Upper lobe of right lung (tissue), 1 donor: ENCODE results near the gene PLCB2. TPM values are rescaled to one million over a fixed set of nuclear protein-coding genes. Genes with fewer than 3 reads are reported as not detected.

ENCODE experiments used
- ATAC-seq: fragments of 200-7000 bp; cut with Tn5 transposase; one replicate; pipeline ENCODE4 v1.9.1; 2020; ENCODE audit warnings: mild to moderate bottlenecking, moderate library complexity
- DNase-seq: peaks from one replicate; pipeline ENCODE4 v3.0.0-alpha.2; 2020
- H3K27ac ChIP-seq: fragments of 200-600 bp; one replicate; pipeline ENCODE4 v1.8.0; 2022
- H3K27me3 ChIP-seq: fragments of 200-600 bp; one replicate; pipeline ENCODE4 v1.8.0; 2022; ENCODE audit warnings: mild to moderate bottlenecking
- H3K36me3 ChIP-seq: fragments of 200-600 bp; one replicate; pipeline ENCODE4 v1.8.0; 2022
- H3K4me1 ChIP-seq: fragments of 200-600 bp; one replicate; pipeline ENCODE4 v1.8.0; 2022
- H3K4me3 ChIP-seq: fragments of 200-600 bp; one replicate; pipeline ENCODE4 v1.8.0; 2022; ENCODE audit warnings: mild to moderate bottlenecking
- H3K9me3 ChIP-seq: fragments of 200-600 bp; one replicate; pipeline ENCODE4 v1.8.0; 2022
- CTCF ChIP-seq: fragments of 200-600 bp; IDR thresholded peaks from one replicate; pipeline ENCODE4 v1.8.0; 2022; ENCODE audit warnings: antibody characterized with exemption
- intact Hi-C: fragments of 100-400 bp; cut with DNase I; formaldehyde crosslinking; loops from one replicate; pipeline ENCODE4 v1.11.0; 2022
- total RNA-seq: library from RNA; stranded (reverse); fragmentation: NEBNext Ultra II Directional; extraction: Animal tissue kit (Norgen Biotek cat#: 25700); gene quantifications from one replicate; pipeline ENCODE4 v1.2.1, GENCODE V29; 2021
- donor health status: DM: no; HTN: yes; CAD: no; lungs with severe emphysema.

Gene PLCB2
- total RNA-seq, 1 donor from 2014 or later: 61.2 TPM

- H3K27ac ChIP-seq: peak overlapping the region; percentile 95
- intact Hi-C loops: no loop called here
- ATAC-seq (peak; percentile 30), DNase-seq (no peak)
- H3K36me3 ChIP-seq: peaks cover 16% of the 10 kb centered on the region
- peaks cover 87% of the 10 kb centered on the region for H3K4me1 ChIP-seq
- peak overlapping the region; percentile 60 for H3K4me3 ChIP-seq
- TF ChIP-seq CTCF: no peak
- no peaks in the 10 kb centered on the region for H3K9me3 ChIP-seq
- no peaks in the 10 kb centered on the region for H3K27me3 ChIP-seq
Measured at GRCh38 chr15:40338921-40339620, 31.3 kb upstream of the PLCB2 start.

GRCh38 chr15:40338041-40338657 is 30.4 kb upstream of the PLCB2 start:
- peak; percentile 52 for ATAC-seq
- Histone ChIP-seq H3K36me3 (peaks cover 16% of the 10 kb centered on the region), H3K4me1 (peaks cover 91% of the 10 kb centered on the region), H3K4me3 (no peak overlapping the region), H3K27me3 (no peaks in the 10 kb centered on the region), H3K9me3 (no peaks in the 10 kb centered on the region), H3K27ac (peak overlapping the region; percentile 95)
- peak; percentile 89 for DNase-seq
- TF ChIP-seq CTCF: peak; percentile 77
- intact Hi-C loops: no loop called here

GRCh38 chr15:40337597-40337996 is 29.9 kb upstream of the PLCB2 start:
- ATAC-seq: no peak
- no peak for TF ChIP-seq CTCF
- Histone ChIP-seq H3K27ac (peak overlapping the region; percentile 12), H3K9me3 (no peaks in the 10 kb centered on the region), H3K36me3 (peaks cover 16% of the 10 kb centered on the region), H3K4me1 (peaks cover 91% of the 10 kb centered on the region), H3K27me3 (no peaks in the 10 kb centered on the region), H3K4me3 (peak overlapping the region; percentile 8)
- DNase-seq: no peak
- intact Hi-C loops: no loop called here

GRCh38 chr15:40336744-40337122 is 29.0 kb upstream of the PLCB2 start:
- Histone ChIP-seq H3K27ac (no peak overlapping the region), H3K36me3 (peaks cover 16% of the 10 kb centered on the region), H3K9me3 (no peaks in the 10 kb centered on the region), H3K4me1 (peaks cover 89% of the 10 kb centered on the region), H3K4me3 (no peak overlapping the region), H3K27me3 (no peaks in the 10 kb centered on the region)
- ATAC-seq (no peak), DNase-seq (no peak)
- intact Hi-C loops: no loop called here
- TF ChIP-seq CTCF: no peak

- no peak for TF ChIP-seq CTCF
- Histone ChIP-seq H3K4me3 (no peak overlapping the region), H3K4me1 (peaks cover 89% of the 10 kb centered on the region), H3K9me3 (no peaks in the 10 kb centered on the region), H3K27me3 (no peaks in the 10 kb centered on the region), H3K36me3 (peaks cover 16% of the 10 kb centered on the region), H3K27ac (peak overlapping the region; percentile 24)
- intact Hi-C loops: no loop called here
- DNase-seq (no peak), ATAC-seq (no peak)
Measured at GRCh38 chr15:40335938-40336743, 28.4 kb upstream of the PLCB2 start.
